OCI-LY7 (cell line): Measurements from ENCODE around the gene ZCCHC2. TPM values are rescaled to one million over a fixed set of nuclear protein-coding genes. Genes with fewer than 3 reads are reported as not detected.

Experiments used
- BruUV-seq: library from RNA; stranded (reverse); fragments of 400-500 nt; replicated peaks from 2 replicates; lab custom pipeline; 2021; lab: Mats Ljungman, UMichigan
- CTCF ChIA-PET: fragments of 300-600 bp; sonication (Branson Sonifier 250); formaldehyde crosslinking; loops from one replicate; lab custom pipeline; 2022; ENCODE audit warnings: antibody characterized with exemption; ENCODE audit not compliant: unreplicated experiment; lab: Charles Lee
- POLR2A ChIA-PET: fragments of 300-600 bp; sonication (Branson Sonifier 250); formaldehyde crosslinking; loops from one replicate; lab custom pipeline; 2022; ENCODE audit warnings: antibody characterized with exemption; lab: Charles Lee
- DNase-seq: peaks from one replicate; pipeline ENCODE4 v3.0.0-alpha.2; 2015; ENCODE audit warnings: low spot score
- H2AFZ ChIP-seq: fragments of 200-600 bp; sonication (generic), shearing (Covaris generic); 2 replicates; pipeline ENCODE4 v1.6.1; 2014; ENCODE audit warnings: mild to moderate bottlenecking, antibody characterized with exemption, low read length, moderate library complexity
- H3K27ac ChIP-seq: fragments of 200-600 bp; sonication (generic); 2 replicates; pipeline ENCODE4 v1.5.1; 2014; ENCODE audit warnings: mixed run types, low read depth, mild to moderate bottlenecking, moderate library complexity, low read length, inconsistent platforms; ENCODE audit not compliant: poor library complexity, severe bottlenecking
- H3K36me3 ChIP-seq: fragments of 200-600 bp; sonication (generic); 2 replicates; pipeline ENCODE4 v1.6.1; 2014; ENCODE audit warnings: mild to moderate bottlenecking, antibody characterized with exemption, low read length, moderate library complexity, mixed read lengths; ENCODE audit not compliant: insufficient read depth
- H3K4me1 ChIP-seq: fragments of 200-600 bp; sonication (generic); 2 replicates; pipeline ENCODE4 v1.5.1; 2014; ENCODE audit warnings: mild to moderate bottlenecking, low read length; ENCODE audit not compliant: insufficient read depth, poor library complexity, severe bottlenecking
- H3K4me2 ChIP-seq: fragments of 200-600 bp; sonication (generic); 2 replicates; pipeline ENCODE4 v1.6.1; 2014; ENCODE audit warnings: mild to moderate bottlenecking, low read length
- H3K4me3 ChIP-seq: fragments of 200-600 bp; sonication (generic); 2 replicates; pipeline ENCODE4 v1.5.1; 2014; ENCODE audit warnings: mild to moderate bottlenecking, low read depth, low read length; ENCODE audit not compliant: poor library complexity, severe bottlenecking
- H3K79me2 ChIP-seq: fragments of 200-600 bp; sonication (generic); 2 replicates; pipeline ENCODE4 v1.6.1; 2016; ENCODE audit warnings: low read depth, mild to moderate bottlenecking, low read length, moderate library complexity, mixed read lengths; ENCODE audit not compliant: insufficient read depth
- H3K9me2 ChIP-seq: fragments of 200-600 bp; sonication (generic); 2 replicates; pipeline ENCODE4 v1.6.1; 2016; ENCODE audit warnings: mild to moderate bottlenecking, low read length, mixed read lengths; ENCODE audit not compliant: insufficient read depth
- H3K9me3 ChIP-seq: fragments of 200-600 bp; sonication (generic); 2 replicates; pipeline ENCODE4 v1.6.1; 2014; ENCODE audit warnings: mild to moderate bottlenecking, mixed run types, low read length, mixed read lengths
- H4K20me1 ChIP-seq: fragments of 200-600 bp; sonication (generic); 2 replicates; pipeline ENCODE4 v1.6.1; 2014; ENCODE audit warnings: mild to moderate bottlenecking, antibody characterized with exemption, low read length, moderate library complexity, mixed read lengths; ENCODE audit not compliant: insufficient read depth
- EZH2phosphoT487 ChIP-seq: fragments of 200-600 bp; sonication (generic); IDR thresholded peaks from 2 replicates; pipeline ENCODE4 v1.6.1; 2018; ENCODE audit warnings: low read depth, borderline replicate concordance, mild to moderate bottlenecking, mixed run types, antibody characterized with exemption, low read length, moderate library complexity, mixed read lengths
- intact Hi-C: fragments of 100-400 bp; cut with micrococcal nuclease; formaldehyde crosslinking; loops from one replicate; pipeline ENCODE4 v1.10.0; 2022; ENCODE audit not compliant: unreplicated experiment
- total RNA-seq, 2 experiments: library from RNA; depleted of rRNA in 1 of 2; stranded (reverse); fragments of >200 nt in 1 of 2; shearing (Covaris generic) in 1 of 2; gene quantifications; 2 replicates each; pipeline ENCODE4 v1.2.3, GENCODE V29; 2014 to 2022
- TF ChIP-seq, protein P1 (sequence below): fragments of 200-600 bp; sonication (generic); conservative IDR thresholded peaks from 2 replicates; pipeline ENCODE4 v1.5.1; 2014; ENCODE audit warnings: mild to moderate bottlenecking, antibody characterized with exemption, low read length, moderate library complexity, mixed read lengths

ZCCHC2 gene
- total RNA-seq, 2 experiments from 2014 or later: 16.9 to 17.5 TPM

- no peak overlapping the region for H3K27ac ChIP-seq
- no TSS peak for BruUV-seq
- H3K36me3 ChIP-seq: peaks cover 11% of the 10 kb centered on the region; the same call in 1 of the 2 replicates
- H3K4me3 ChIP-seq: no peak overlapping the region
- CTCF ChIA-PET: no interaction called here
- H3K9me2 ChIP-seq: no peaks in the 10 kb centered on the region
- H3K4me1 ChIP-seq: peaks cover 5% of the 10 kb centered on the region
- peaks cover 45% of the 10 kb centered on the region for H3K79me2 ChIP-seq
- intact Hi-C loops: no loop called here
- DNase-seq: no peak
- TF ChIP-seq EZH2phosphoT487: no peak
- TF ChIP-seq, protein P1, sequence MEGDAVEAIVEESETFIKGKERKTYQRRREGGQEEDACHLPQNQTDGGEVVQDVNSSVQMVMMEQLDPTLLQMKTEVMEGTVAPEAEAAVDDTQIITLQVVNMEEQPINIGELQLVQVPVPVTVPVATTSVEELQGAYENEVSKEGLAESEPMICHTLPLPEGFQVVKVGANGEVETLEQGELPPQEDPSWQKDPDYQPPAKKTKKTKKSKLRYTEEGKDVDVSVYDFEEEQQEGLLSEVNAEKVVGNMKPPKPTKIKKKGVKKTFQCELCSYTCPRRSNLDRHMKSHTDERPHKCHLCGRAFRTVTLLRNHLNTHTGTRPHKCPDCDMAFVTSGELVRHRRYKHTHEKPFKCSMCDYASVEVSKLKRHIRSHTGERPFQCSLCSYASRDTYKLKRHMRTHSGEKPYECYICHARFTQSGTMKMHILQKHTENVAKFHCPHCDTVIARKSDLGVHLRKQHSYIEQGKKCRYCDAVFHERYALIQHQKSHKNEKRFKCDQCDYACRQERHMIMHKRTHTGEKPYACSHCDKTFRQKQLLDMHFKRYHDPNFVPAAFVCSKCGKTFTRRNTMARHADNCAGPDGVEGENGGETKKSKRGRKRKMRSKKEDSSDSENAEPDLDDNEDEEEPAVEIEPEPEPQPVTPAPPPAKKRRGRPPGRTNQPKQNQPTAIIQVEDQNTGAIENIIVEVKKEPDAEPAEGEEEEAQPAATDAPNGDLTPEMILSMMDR: no peak
- H2AFZ ChIP-seq: no peak overlapping the region
- no peak overlapping the region for H3K4me2 ChIP-seq
- no peaks in the 10 kb centered on the region for H4K20me1 ChIP-seq
- no peaks in the 10 kb centered on the region for H3K9me3 ChIP-seq
- POLR2A ChIA-PET: interaction anchor here (0.6 kb wide), 1 partner anchor 14 kb away, joined by 5 read pairs; no protein-coding TSS in a partner anchor
These were observed 13.2 kb downstream of the ZCCHC2 start for GRCh38 chr18:62536005-62536404.

DNA sequence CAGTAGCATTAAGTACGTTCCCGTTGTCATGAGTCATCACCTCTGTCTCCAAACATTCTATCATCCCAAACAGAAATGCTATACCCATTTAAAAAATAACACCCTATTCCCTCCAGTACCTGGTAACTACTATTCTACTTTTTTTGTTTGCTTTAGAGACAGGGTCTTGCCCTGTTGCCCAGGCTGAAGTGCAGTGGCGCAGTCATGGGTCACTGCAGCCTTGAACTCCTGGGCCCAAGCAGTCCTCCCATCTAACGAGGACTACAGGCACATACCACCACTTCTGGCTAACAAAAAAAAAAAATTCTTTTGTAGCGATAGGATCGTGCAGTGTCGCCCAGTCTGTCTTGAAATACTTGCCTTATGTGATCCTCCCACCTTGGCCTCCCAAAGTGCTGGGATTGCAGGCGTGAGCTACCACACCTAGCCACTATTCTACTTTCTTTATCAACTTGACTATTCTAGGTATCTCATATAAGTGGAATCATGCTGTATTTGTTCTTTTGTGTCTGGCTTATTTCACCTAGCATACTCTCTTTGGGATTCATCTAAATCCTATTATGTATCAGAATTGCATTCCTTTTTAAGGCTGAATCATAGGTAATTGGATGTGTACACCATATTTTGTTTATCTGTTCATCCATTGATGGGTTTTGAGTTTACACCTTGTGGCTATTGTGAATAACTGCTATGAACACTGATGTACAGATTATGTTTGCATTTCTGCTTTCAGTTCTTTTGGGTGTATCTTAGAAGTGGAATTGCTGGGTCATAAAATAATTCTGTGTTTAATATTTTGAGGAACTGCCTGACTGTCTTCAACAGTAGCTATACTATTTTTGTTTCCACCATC lies 14.4 kb downstream of the ZCCHC2 start:
- ChIA-PET POLR2A (no interaction called here), CTCF (interaction anchor here (0.6 kb wide), 1 partner anchor 11 kb away, joined by 3 read pairs; no protein-coding TSS in a partner anchor)
- Histone ChIP-seq H3K36me3 (peaks cover 18% of the 10 kb centered on the region; the same call in 1 of the 2 replicates), H3K4me1 (no peaks in the 10 kb centered on the region), H3K4me2 (no peak overlapping the region), H4K20me1 (no peaks in the 10 kb centered on the region), H3K79me2 (peaks cover 33% of the 10 kb centered on the region; the same call in 1 of the 2 replicates), H3K9me2 (no peaks in the 10 kb centered on the region), H3K9me3 (no peaks in the 10 kb centered on the region), H2AFZ (no peak overlapping the region), H3K27ac (no peak overlapping the region), H3K4me3 (no peak overlapping the region)
- intact Hi-C loops: no loop called here
- BruUV-seq: no TSS peak
- DNase-seq: no peak
- TF ChIP-seq EZH2phosphoT487: no peak
- TF ChIP-seq, protein P1: no peak

GRCh38 chr18:62537946-62538345 lies 15.1 kb downstream of the ZCCHC2 start:
- CTCF ChIA-PET: interaction anchor here (0.6 kb wide), 1 partner anchor 10 kb away, joined by 3 read pairs; no protein-coding TSS in a partner anchor
- Histone ChIP-seq H3K79me2 (peaks cover 26% of the 10 kb centered on the region; the same call in 1 of the 2 replicates), H2AFZ (no peak overlapping the region), H3K4me3 (no peak overlapping the region), H3K9me3 (no peaks in the 10 kb centered on the region), H4K20me1 (no peaks in the 10 kb centered on the region), H3K36me3 (peaks cover 25% of the 10 kb centered on the region; the same call in 1 of the 2 replicates), H3K4me1 (no peaks in the 10 kb centered on the region), H3K4me2 (no peak overlapping the region), H3K27ac (no peak overlapping the region), H3K9me2 (no peaks in the 10 kb centered on the region)
- TF ChIP-seq EZH2phosphoT487: no peak
- TF ChIP-seq, protein P1: no peak
- POLR2A ChIA-PET: interaction anchor here (0.7 kb wide), 1 partner anchor 57 kb away, joined by 3 read pairs; no protein-coding TSS in a partner anchor
- intact Hi-C loops: no loop called here
- no TSS peak for BruUV-seq
- no peak for DNase-seq
